ENCODE data around the gene SLC52A3.
"Not testable (repeated sequence)": the region's sequence is repeated elsewhere in the genome, so short reads cannot be mapped to it uniquely, and the experiment has no call there.

The SLC52A3 gene

DNA sequence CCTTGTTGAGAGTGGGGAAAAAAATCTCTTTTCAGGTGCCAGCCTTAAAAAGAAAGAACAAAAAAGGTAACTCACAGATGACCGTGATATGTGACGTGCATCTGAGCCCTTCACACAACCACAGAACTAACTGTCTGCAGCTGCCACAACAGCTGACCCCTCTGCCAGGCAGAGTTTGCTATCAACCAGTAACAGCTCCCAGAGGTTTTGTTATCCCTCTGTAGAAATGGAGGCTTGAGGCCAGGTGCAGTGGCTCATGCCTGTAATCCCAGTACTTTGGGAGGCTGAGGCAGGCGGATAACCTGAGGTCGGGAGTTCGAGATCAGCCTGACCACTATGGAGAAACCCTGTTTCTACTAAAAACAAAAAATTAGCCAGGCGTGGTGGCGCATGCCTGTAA lies 42.8 kb downstream of the SLC52A3 start:
- no peak for DNase-seq

DNA sequence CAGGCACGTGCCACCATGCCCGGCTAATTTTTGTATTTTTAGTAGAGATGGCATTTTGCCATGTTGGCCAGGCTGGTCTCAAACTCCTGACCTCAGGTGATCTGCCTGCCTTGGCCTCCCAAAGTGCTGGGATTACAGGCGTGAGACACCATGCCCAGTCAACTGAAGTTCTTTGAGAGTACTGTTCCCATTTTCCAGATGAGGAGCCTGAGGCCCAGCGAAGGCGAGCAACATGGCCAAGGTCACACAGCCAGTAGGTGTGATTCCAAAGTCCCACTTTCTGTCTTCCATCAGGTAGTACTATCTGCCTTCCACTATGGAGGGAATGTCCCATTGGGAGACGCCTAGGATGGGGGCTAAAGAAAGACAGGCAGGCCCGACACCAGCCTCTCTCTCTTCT lies 43.5 kb downstream of the SLC52A3 start:
- DNase-seq = not testable (repeated sequence)

DNA sequence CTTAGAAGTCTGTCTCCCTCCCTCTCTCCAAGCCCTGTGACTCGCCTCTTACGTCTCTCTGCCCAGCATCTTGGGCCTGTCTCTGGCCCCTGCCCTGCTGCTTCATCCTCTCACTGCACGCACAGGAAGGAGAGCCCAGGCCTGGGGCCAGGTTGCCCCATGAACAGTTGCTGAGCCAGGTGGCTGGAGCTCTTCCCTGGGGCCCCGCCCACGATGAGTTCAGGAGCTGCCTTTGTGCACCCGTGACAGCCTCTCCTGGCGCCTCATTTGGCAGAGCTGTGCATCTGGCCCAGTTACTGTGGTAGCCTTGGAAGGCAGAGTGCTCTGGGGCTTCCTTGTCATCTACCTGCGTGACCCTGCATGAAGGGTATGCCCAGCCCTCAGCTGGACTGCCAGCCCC lies 44.5 kb downstream of the SLC52A3 start:
- peak; percentile 72 to 92 for DNase-seq

DNA sequence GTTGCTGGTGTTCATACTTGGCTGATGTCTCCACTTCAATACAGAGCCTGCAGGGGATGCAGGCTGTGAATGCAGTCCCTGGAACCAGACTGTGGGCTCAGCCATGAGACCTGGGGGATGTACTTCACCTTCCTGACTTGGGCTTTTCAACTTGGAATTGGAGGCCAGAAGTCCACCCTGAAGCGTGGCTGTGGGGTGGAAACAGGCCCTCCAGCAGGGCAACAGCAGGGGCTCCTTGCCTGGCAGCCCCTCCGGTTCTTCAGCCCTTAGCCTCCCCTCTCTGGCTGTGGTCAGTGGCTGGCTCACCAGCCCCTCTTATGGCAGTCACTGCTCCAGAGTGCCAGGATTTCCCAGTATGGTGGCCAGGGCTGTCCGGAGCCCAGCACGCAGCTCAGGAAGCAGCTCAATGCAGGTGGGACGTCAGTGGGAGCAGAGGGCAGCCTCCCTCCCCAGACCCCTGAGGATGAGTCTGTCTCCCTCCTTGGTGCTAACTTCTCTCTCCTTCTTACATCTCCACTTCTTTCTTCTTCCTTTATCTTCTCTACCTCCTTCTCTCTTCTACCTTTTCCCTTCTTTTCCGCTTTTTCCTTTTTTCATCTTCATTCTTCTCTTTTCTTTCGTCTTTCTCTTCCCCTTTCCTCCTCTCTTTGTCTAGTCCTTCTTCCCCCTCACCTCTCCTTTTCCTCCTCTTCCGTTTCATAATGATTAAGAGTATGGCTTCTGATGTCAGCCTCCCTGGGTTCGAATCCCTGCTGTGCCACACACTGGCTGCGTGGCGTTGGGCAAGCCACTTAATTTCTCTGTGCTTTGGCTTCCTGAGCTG lies 45.3 kb downstream of the SLC52A3 start:
- no peak for DNase-seq

DNA sequence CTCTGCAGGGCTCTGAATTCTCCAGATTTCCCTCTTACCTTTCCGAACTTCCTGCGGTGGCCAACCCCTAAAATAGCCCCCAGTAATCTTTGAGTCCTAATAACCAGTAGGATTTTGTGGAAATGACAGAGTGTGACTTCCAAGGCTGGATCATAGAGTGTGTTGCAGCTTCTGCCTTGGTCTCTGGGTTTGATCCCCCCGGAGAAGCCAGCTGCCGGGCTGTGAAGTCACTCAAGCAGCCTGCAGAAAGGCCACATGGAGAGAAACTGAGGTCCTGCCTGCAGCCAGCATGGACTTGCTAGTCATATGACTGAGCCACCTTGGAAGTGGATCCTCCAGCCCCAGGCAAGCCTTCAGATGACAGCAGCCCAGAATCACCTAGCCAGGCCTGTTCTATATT lies 46.4 kb downstream of the SLC52A3 start:
- no peak for DNase-seq

DNA sequence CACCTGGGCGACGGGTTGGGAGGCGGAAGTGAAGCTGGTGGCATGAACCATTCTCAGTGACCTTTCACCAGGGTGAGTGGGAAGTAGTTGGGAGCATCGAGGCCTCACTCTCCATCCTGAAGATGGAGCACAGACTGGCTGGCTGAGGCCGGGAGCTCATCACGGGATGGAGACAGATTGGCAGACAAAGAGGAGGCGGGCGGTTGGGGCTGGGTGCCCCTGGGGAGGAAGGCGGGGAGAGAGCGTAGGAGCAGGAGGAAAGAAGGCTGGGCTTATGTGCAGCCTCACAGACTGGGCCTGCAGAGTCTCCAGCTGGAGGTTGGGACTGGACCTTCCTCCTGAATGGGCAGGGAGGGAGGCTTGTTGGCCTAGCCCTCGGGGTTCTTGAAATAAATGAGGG lies 48.5 kb downstream of the SLC52A3 start:
- no peak for DNase-seq

DNA sequence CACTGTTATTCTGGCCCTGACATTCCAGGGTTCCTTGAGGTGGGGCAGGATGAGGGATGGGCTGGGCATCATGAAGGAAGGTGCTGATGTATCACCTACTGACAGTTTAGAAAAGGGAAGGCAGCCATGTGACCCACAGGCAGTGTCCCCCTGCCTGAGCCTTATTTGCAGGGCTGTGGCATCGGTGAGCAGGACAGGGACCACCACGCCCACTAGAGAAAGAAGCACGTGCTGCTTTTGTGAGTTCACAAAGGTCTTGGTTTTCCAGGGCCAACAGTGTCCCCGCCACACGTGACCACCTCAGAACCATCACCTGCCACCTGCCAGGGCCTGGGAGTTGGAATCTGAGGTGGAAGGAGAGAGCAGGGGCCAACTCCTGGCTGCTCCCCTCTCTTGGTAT lies 49.2 kb downstream of the SLC52A3 start:
- no peak for DNase-seq

DNA sequence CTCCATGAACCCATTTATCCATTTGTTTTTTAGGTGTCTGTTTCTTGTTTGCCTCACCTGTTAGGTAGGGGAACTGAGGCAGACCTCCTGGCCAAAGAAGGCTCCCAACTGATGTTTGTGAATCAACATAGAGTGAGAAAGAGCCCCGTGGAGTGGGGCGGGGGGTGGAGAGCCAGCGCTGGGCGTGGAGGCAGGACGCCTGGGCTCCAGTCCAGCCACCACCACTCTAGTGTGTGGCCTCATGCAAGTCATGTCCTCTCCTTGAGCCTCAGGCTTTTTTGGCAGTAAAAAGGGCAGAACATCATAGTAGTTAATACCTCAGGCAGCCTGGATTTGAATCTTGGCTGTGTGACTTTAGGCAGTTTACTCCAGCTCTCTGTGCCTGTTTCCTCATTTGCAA lies 50.5 kb downstream of the SLC52A3 start:
- DNase-seq = no peak

DNA sequence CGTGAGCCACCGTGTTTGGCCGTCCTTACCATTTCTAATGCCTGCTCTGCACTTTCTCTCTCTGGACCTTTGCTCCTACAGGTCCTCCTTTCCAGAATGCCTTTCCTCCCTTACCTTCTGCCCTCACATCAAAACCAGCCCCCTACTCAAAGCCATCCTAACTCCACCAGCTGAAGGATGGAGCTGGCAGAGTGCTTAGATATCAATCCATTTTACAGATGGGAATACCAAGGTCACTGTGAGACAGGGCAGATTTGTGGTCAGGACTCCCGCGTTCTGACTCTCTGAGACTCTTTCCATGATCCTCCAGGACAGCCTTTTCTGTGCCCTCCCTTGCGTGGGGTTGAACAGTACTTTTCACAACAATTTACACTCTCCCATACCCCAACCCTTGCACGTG lies 51.0 kb downstream of the SLC52A3 start:
- no peak for DNase-seq

DNA sequence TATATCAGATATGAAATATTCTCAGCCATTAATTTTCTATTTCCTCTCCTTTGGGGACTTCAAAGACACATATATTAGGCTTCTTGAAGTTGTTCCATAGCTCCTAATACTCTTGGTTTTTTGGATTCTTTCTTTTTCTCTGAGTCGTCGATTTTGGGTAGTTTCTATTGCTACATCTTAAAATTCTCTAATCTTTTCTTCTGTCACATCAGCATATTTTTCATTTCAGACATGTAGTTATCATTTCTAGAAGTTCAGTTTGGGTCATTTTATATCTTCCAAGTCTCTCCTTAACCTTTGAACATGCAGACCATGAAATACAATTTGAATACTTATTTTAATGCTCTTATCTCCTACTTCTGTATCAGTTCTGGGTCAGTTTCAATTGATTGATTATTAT lies 53.8 kb downstream of the SLC52A3 start:
- no peak for DNase-seq

DNA sequence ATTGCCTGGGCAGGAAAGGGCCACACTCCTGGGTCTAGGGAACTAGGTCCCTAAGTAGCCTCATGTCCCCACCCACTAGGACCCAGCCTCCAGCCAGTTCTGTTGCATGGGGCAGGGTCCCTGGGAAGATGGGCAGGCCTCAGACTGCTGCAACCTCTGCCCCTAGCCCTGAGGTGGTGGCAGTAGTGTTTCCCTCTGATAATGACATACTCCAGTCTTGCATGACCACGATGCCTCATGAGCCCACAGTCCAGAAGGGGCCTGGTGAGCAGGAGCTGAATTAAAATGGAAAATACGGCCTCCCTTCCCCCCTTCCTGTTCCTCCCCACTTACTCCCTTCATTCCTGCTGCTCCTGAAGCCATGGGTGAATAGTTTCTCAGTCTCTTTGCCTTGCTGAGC lies 56.7 kb downstream of the SLC52A3 start:
- DNase-seq = no peak

DNA sequence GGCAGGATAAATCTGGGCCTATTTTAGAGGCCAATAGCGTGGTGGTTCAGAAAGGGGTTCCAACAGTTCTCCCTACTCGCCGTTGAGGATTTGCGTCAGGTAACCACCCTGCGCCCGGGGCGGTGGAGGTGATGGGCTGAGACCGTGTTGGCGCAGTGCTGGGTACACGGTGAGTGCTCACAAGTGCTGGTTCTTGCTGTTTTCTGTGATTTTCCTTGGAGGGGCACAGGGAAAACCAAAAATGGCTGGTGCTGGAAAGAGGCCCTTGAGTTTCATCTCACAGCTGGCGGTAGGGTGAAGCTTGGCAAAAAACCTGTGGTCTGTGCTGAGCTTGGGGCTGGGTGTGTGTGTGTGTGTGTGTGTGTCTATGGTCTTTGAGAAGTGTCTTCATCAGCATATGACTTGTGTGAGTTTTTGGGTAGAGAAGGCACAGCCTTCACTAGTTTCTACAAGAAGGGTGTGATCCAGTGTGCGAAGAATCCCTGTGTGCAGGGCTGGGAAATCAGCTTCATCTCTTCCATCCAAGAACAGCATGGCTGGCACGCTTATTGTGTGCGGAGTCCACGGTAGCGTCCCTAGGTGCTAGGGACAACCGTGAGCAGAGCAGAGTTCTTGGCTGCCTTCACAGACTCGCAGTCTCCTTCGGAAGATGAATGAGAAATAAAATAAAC lies 57.4 kb downstream of the SLC52A3 start:
- DNase-seq = no peak

All from cerebellar nuclear complex (tissue), 1 donor.